Brain microvascular endothelial cell (primary cell): ENCODE data around the gene PRR19.

Experiments
- DNase-seq: peaks from one replicate; pipeline ENCODE4 v3.0.0-alpha.2; 2020
- H3K27ac ChIP-seq: fragments of 250-450 bp; sonication (Bioruptor Pico); 2 replicates; pipeline ENCODE4 v1.5.1; 2020; ENCODE audit warnings: mild to moderate bottlenecking, moderate library complexity
- H3K27me3 ChIP-seq: fragments of 250-450 bp; sonication (Bioruptor Pico); replicated peaks from 2 replicates; pipeline ENCODE4 v1.5.1; 2020; ENCODE audit warnings: mild to moderate bottlenecking
- H3K36me3 ChIP-seq: fragments of 250-450 bp; sonication (Bioruptor Pico); replicated peaks from 2 replicates; pipeline ENCODE4 v1.5.1; 2020; ENCODE audit warnings: mild to moderate bottlenecking
- H3K4me3 ChIP-seq: 2 replicates; pipeline ENCODE4 v1.5.1; 2011; ENCODE audit warnings: low read depth, mild to moderate bottlenecking, control low read depth, low read length, moderate library complexity
- CTCF ChIP-seq: IDR thresholded peaks from 2 replicates; pipeline ENCODE4 v1.5.1; 2011; ENCODE audit warnings: low read depth, mild to moderate bottlenecking, moderate library complexity, low read length, control low read depth, inconsistent platforms; ENCODE audit errors: missing control alignments
- in situ Hi-C: cut with HindIII; loops from 2 replicates; pipeline ENCODE4 v1.10.0; 2017; ENCODE audit warnings: low sequenced_read_pairs, low pct_ligation_motif_present

The PRR19 gene

GRCh38 chr19:42323473-42323851, 21.5 kb downstream of the PRR19 start:
- in situ Hi-C loops: no loop called here
- Histone ChIP-seq H3K27me3 (peaks cover 19% of the 10 kb centered on the region), H3K36me3 (no peaks in the 10 kb centered on the region), H3K4me3 (no peak overlapping the region), H3K27ac (no peak overlapping the region)
- DNase-seq: no peak
- no peak for TF ChIP-seq CTCF

GRCh38 chr19:42323852-42324654, 22.1 kb downstream of the PRR19 start:
- Histone ChIP-seq H3K27ac (no peak overlapping the region), H3K27me3 (peaks cover 19% of the 10 kb centered on the region), H3K4me3 (no peak overlapping the region), H3K36me3 (no peaks in the 10 kb centered on the region)
- in situ Hi-C loops: no loop called here
- no peak for DNase-seq
- no peak for TF ChIP-seq CTCF

- in situ Hi-C loops: no loop called here
- H3K4me3 ChIP-seq: peak overlapping the region; percentile 29
- DNase-seq: no peak
- TF ChIP-seq CTCF: no peak
- H3K27me3 ChIP-seq: peaks cover 19% of the 10 kb centered on the region
- no peak overlapping the region for H3K27ac ChIP-seq
- H3K36me3 ChIP-seq: no peaks in the 10 kb centered on the region
Measured at GRCh38 chr19:42324655-42325307, 22.8 kb downstream of the PRR19 start.

GRCh38 chr19:42325308-42325895, 23.5 kb downstream of the PRR19 start, which contains the start of gene MEGF8:
MEGF8 (plus strand) TSS chr19:42325635; CDS start chr19:42326244, 609 bp downstream.
- peak within 1 kb of the TSS; percentile 86 for H3K4me3 ChIP-seq
- peak; percentile 96 for TF ChIP-seq CTCF
- H3K27ac ChIP-seq: peak within 1 kb of the TSS; percentile 34
- no peaks in the 10 kb centered on the region for H3K36me3 ChIP-seq
- in situ Hi-C loops: no loop called here
- H3K27me3 ChIP-seq: peaks cover 19% of the 10 kb centered on the region
- peak; percentile 98 for DNase-seq

GRCh38 chr19:42325896-42326771, 24.2 kb downstream of the PRR19 start:
- in situ Hi-C loops: no loop called here
- no peak for DNase-seq

More at GRCh38 chr19:42325896-42326771, 24.2 kb downstream of the PRR19 start:
- TF ChIP-seq CTCF: peak; percentile 26
- peak overlapping the region; percentile 34 for H3K27ac ChIP-seq
- no peaks in the 10 kb centered on the region for H3K36me3 ChIP-seq
- peak overlapping the region; percentile 86 for H3K4me3 ChIP-seq
- H3K27me3 ChIP-seq: peaks cover 19% of the 10 kb centered on the region
